Common myeloid progenitor, CD34-positive (primary cell): ENCODE measurements around the gene NQO2.

ENCODE experiments used
- CTCF ChIA-PET: fragments of 350-600 bp; sonication (Branson Sonifier 250); formaldehyde crosslinking; loops from one replicate; lab custom pipeline; 2021; ENCODE audit warnings: antibody characterized with exemption; lab: Charles Lee
- POLR2A ChIA-PET: fragments of 350-600 bp; sonication (Branson Sonifier 250); formaldehyde crosslinking; loops from one replicate; lab custom pipeline; 2021; ENCODE audit warnings: antibody characterized with exemption; lab: Charles Lee
- DNase-seq, 3 donors: peaks; one replicate each; pipeline versions ENCODE4 v3.0.0 to v3.0.0-alpha.2; 2013
- H3K27ac ChIP-seq, 2 experiments: 1 replicate in 1 of 2; 2 replicates in 1 of 2; pipeline ENCODE4 v1.7.0; 2013; ENCODE audit warnings: inconsistent platforms in 2 of 2, low read length in 2 of 2, mild to moderate bottlenecking in 2 of 2, low read depth in 1 of 2, moderate library complexity in 1 of 2; ENCODE audit not compliant: severe bottlenecking in 2 of 2, insufficient read depth in 1 of 2, poor library complexity in 1 of 2
- H3K27me3 ChIP-seq, 5 experiments: replicated peaks in 2 of 5; 1 replicate in 3 of 5; 2 replicates in 2 of 5; pipeline versions ENCODE4 v1.6.1 to v1.7.0; 2013; ENCODE audit warnings: low read length in 4 of 5, mild to moderate bottlenecking in 2 of 5, moderate library complexity in 2 of 5, inconsistent platforms in 1 of 5; ENCODE audit not compliant: insufficient read depth in 5 of 5, control insufficient read depth in 4 of 5
- H3K36me3 ChIP-seq, 4 experiments: 1 replicate in 2 of 4; 2 replicates in 2 of 4; pipeline versions ENCODE4 v1.6.1 to v1.7.0; 2013; ENCODE audit warnings: low read length in 3 of 4, control low read depth in 1 of 4, mild to moderate bottlenecking in 1 of 4; ENCODE audit not compliant: control insufficient read depth in 4 of 4, insufficient read depth in 4 of 4
- H3K4me1 ChIP-seq, 4 experiments: 1 replicate in 3 of 4; 2 replicates in 1 of 4; pipeline versions ENCODE4 v1.6.1 to v1.7.1; 2013; ENCODE audit warnings: low read length in 3 of 4, mild to moderate bottlenecking in 3 of 4, control low read depth in 1 of 4, inconsistent platforms in 1 of 4, moderate library complexity in 1 of 4; ENCODE audit not compliant: control insufficient read depth in 4 of 4, insufficient read depth in 4 of 4; ENCODE audit errors: control extremely low read depth in 1 of 4
- H3K4me3 ChIP-seq, 7 experiments: 1 replicate in 4 of 7; 2 replicates in 3 of 7; pipeline versions ENCODE4 v1.5.1 to v1.7.0; 2013; ENCODE audit warnings: mild to moderate bottlenecking in 7 of 7, low read length in 6 of 7, moderate library complexity in 6 of 7, inconsistent platforms in 2 of 7, low read depth in 2 of 7, control low read depth in 1 of 7; ENCODE audit not compliant: insufficient read depth in 4 of 7, control insufficient read depth in 1 of 7; ENCODE audit errors: extremely low read depth in 1 of 7
- H3K9me3 ChIP-seq, 5 experiments: 1 replicate in 4 of 5; 2 replicates in 1 of 5; pipeline versions ENCODE4 v1.6.1 to v1.7.1; 2013; ENCODE audit warnings: low read length in 4 of 5, mild to moderate bottlenecking in 2 of 5, inconsistent platforms in 1 of 5, low read depth in 1 of 5, moderate library complexity in 1 of 5; ENCODE audit not compliant: control insufficient read depth in 4 of 5, insufficient read depth in 2 of 5; ENCODE audit errors: control extremely low read depth in 1 of 5
- WGBS: methylation state at CpG from one replicate; pipeline ENCODE4 v1.1.5; 2013; ENCODE audit not compliant: insufficient coverage; 5-methylcytosine and 5-hydroxymethylcytosine counted together

Gene NQO2

DNA sequence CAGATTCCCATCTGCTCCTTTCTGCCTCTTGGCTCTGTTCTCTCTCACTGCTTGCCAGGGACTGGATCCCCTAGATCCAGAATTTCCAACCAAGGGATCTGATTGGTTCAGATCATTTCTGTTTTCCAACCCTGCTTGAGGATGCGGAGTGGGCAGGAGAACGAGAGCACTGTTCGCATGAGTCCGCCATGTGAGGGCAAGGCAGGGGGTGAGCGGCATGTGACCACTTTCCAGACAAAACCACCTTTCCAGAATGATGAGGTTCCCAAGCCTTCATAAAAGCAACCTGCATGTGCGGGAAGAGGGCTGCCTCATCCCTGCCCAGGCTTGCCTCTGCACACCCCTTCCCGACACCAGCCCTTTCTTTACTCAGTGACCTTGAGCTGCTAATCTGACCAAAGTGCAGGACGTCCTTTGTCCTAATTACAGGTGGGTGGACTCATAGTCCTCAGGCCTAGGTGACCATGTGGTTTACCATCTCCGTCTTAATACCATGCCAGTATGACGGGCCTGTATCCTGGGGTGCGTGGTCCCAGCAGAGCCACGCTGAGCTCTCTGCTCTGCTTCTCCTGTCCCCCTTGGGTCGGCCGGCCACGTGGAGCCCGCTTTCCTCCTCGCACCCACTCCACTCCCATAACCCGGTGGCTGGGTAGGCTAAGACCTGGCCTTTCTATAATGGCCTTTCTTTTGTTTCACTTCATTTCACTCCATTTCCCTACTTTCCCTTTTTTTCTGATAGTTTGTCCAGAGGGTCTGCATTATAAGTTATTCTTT lies 14.4 kb downstream of the NQO2 start:
- WGBS: 94% methylated on average over 18 of the region's 18 CpGs
- Histone ChIP-seq H3K36me3 (peaks cover 9 to 64% (median 42%) of the 10 kb centered on the region in 4 experiments), H3K4me1 (peaks cover 2 to 15% (median 7%) of the 10 kb centered on the region in 4 experiments), H3K4me3 (no peak overlapping the region), H3K27ac (no peak overlapping the region), H3K27me3 (no peaks in the 10 kb centered on the region), H3K9me3 (peaks cover 5 to 27% (median 15%) of the 10 kb centered on the region in 5 experiments)
- DNase-seq: no peak
- ChIA-PET POLR2A (no interaction called here), CTCF (interaction anchor here (1.0 to 2.5 kb wide), 3 partner anchors 13 to 18 kb away, joined by 3 to 14 read pairs (median 3); no protein-coding TSS in a partner anchor)

DNA sequence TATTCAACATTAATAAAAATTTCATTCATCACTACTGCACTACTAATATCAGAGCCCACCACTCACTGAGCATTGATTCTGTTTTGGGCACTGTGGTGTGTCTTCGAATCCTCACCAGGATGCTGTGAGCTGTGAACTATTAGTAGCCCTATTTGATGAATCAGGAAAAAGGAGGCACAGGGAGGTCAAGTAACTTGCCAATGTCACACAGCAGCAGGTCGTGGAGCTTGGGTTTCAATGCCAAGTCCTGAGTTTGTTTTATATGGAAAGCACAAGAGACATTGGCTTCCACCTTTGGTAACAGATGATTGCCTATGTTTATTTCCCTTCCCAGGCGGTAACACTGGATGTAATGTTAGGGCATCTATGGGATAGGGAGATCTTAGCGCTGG lies 15.0 kb downstream of the NQO2 start:
- no peaks in the 10 kb centered on the region for H3K27me3 ChIP-seq
- H3K4me3 ChIP-seq: no peak overlapping the region
- ChIA-PET CTCF (interaction anchor here (1.0 to 2.5 kb wide), 4 partner anchors 12 to 230 kb away, joined by 3 to 14 read pairs (median 3); no protein-coding TSS in a partner anchor), POLR2A (no interaction called here)
- H3K36me3 ChIP-seq: peaks cover 9 to 64% (median 43%) of the 10 kb centered on the region in 4 experiments
- 100% methylated on average over 4 of the region's 4 CpGs for WGBS
- no peak overlapping the region for H3K27ac ChIP-seq
- no peak for DNase-seq
- peaks cover 5 to 27% (median 15%) of the 10 kb centered on the region in 5 experiments for H3K9me3 ChIP-seq
- H3K4me1 ChIP-seq: peaks cover 2 to 19% (median 7%) of the 10 kb centered on the region in 4 experiments

DNA sequence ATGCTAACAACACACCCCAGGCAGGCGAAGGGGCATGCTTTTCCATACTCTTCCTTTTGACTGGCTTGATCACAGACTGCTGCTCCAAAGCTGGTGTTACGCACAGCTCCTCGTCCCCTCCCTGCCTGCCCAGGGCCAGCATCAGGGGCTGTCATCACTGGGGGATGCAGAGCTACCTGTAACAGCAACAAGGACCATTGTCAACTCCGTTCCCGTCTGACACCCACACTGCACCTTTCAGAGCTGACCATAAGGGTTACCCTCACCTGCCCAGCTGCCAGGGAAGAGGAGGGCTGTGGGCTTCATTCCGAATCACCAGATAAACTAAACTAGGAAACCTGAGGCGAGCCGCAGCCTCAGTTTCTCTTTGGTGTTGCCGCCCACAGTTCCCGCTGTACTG lies 15.4 kb downstream of the NQO2 start:
- no peak for DNase-seq
- Histone ChIP-seq H3K4me1 (peaks cover 2 to 19% (median 7%) of the 10 kb centered on the region in 4 experiments), H3K4me3 (no peak overlapping the region), H3K27me3 (no peaks in the 10 kb centered on the region), H3K27ac (no peak overlapping the region), H3K9me3 (peaks cover 5 to 24% (median 15%) of the 10 kb centered on the region in 5 experiments), H3K36me3 (peaks cover 7 to 64% (median 42%) of the 10 kb centered on the region in 4 experiments)
- 94% methylated on average over 3 of the region's 10 CpGs for WGBS
- POLR2A ChIA-PET: no interaction called here
- CTCF ChIA-PET: interaction anchor here (1.0 to 2.5 kb wide), 3 partner anchors 14 to 231 kb away, joined by 3 to 14 read pairs (median 3); no protein-coding TSS in a partner anchor

DNA sequence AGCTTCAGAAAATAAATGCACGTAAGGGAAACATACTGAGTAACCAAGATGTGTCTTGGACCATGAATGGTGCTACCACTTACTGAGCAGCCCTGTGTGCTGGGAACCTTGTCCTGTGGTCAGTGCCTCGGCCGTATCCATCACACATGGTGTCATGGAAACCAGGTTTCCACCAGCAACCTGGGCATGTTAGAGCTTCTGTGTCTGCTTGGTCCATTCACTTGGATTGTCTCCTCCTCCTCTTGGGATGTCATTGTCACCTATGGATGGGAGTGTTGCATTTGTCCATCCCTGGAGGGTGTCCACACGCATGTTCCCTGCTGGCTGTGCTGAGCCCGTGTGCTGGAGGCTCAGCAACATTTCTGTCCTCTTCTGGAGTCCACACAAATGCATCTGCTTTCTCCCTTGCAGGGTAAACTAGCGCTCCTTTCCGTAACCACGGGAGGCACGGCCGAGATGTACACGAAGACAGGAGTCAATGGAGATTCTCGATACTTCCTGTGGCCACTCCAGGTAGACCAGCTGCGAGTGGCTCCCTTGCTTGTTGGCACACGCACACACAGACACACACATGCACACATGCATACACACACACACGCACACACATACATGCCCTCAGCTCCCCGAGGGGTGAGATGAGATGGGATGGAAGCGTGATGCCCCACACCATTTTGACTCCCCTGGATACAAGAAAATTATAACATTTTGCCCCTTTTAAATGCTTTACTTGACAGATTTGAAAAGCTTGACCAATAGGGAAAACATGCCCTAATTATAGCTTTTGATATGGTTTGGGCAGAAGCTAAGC lies 17.0 kb downstream of the NQO2 start:
- CTCF ChIA-PET: interaction anchor here (0.9 to 1.8 kb wide), 3 partner anchors 9 to 15 kb away, joined by 3 to 10 read pairs (median 3); no protein-coding TSS in a partner anchor
- H3K4me3 ChIP-seq: no peak overlapping the region
- H3K36me3 ChIP-seq: peaks cover 5 to 51% (median 32%) of the 10 kb centered on the region in 4 experiments

DNA sequence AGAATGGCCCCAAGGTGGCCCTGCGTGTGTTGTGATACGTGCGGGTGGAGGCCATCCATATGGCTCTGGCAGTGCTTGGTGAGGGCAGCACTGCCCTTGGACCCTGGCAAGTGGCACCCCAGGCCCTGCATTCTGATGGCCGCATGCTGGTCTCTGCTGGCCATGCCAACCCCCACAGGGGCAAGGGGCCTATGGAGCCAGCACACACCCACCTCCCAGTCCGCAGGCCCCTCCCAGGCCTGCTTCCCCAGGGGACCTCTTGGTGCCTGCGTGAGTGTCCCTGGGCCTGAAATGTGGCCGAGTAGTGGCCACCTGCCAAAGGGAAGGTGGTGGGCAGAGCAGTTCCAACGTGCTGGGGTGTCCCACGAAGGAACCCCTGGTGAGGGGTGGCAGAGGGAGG lies 17.6 kb downstream of the NQO2 start:
- ChIA-PET CTCF (interaction anchor here (1.8 kb wide), 1 partner anchor 16 kb away, joined by 10 read pairs; no protein-coding TSS in a partner anchor), POLR2A (no interaction called here)
- peaks cover 2 to 24% (median 8%) of the 10 kb centered on the region in 4 experiments for H3K4me1 ChIP-seq

More for the DNA sequence above, 17.0 kb downstream of the NQO2 start:
- H3K4me1 ChIP-seq: peaks cover 2 to 19% (median 7%) of the 10 kb centered on the region in 4 experiments
- over 99% methylated on average over 15 of the region's 17 CpGs for WGBS
- peaks cover 0 to 10% (median 7%) of the 10 kb centered on the region in 5 experiments for H3K9me3 ChIP-seq
- POLR2A ChIA-PET: no interaction called here
- no peaks in the 10 kb centered on the region for H3K27me3 ChIP-seq
- H3K27ac ChIP-seq: no peak overlapping the region
- no peak for DNase-seq

DNA sequence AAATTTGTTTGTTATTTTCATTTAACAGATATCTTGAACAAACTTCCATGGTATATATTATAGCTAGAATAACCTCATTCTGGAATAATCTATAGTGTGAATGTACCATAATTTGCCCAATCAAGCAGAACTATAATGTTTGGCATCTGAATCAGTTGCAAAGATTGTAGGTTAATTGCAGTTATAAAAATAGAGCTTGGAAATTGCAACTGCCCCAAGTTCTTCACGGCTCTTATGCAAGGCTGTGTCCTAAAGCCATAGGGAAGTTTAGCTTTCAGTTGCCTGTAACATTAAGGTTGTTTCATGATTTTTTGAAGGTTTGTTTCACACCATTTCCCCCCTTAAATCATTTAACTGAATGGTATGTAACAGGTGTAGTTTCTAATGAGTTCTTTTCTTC lies 19.4 kb downstream of the NQO2 start:
- peaks cover 0 to 31% (median 20%) of the 10 kb centered on the region in 4 experiments for H3K4me1 ChIP-seq

More for the DNA sequence above, 17.6 kb downstream of the NQO2 start:
- 99% methylated on average over 7 of the region's 9 CpGs for WGBS
- DNase-seq: no peak
- Histone ChIP-seq H3K9me3 (peaks cover 0 to 4% (median 2%) of the 10 kb centered on the region in 5 experiments), H3K4me3 (no peak overlapping the region), H3K27me3 (no peaks in the 10 kb centered on the region), H3K36me3 (peaks cover 5 to 44% (median 26%) of the 10 kb centered on the region in 4 experiments), H3K27ac (no peak overlapping the region)

More for the DNA sequence above, 19.4 kb downstream of the NQO2 start:
- Histone ChIP-seq H3K27me3 (no peaks in the 10 kb centered on the region), H3K4me3 (no peak overlapping the region), H3K27ac (no peak overlapping the region), H3K36me3 (peaks cover 3 to 37% (median 19%) of the 10 kb centered on the region in 4 experiments), H3K9me3 (no peaks in the 10 kb centered on the region)
- ChIA-PET POLR2A (no interaction called here), CTCF (interaction anchor here (0.8 to 3.2 kb wide), 3 partner anchors 17 to 26 kb away, joined by 3 to 18 read pairs (median 3); no protein-coding TSS in a partner anchor)
- no peak for DNase-seq
- no CpG with 5 or more reads among the region's 1 CpG for WGBS
